Hepatocyte (in vitro differentiated cells): ENCODE measurements around the gene AMMECR1. TPM values are rescaled to one million over a fixed set of nuclear protein-coding genes. Genes with fewer than 3 reads are reported as not detected.

Experiments used
- DNase-seq: peaks from one replicate; pipeline ENCODE4 v3.0.0-alpha.2; 2016; ENCODE audit warnings: low spot score
- H2AFZ ChIP-seq: fragments of 200-600 bp; sonication (generic); 2 replicates; pipeline ENCODE4 v1.6.0; 2016; ENCODE audit warnings: antibody characterized with exemption, mild to moderate bottlenecking
- H3K27ac ChIP-seq: fragments of 200-600 bp; sonication (generic); 2 replicates; pipeline ENCODE4 v1.5.1; 2016; ENCODE audit warnings: mild to moderate bottlenecking
- H3K27me3 ChIP-seq: fragments of 200-600 bp; sonication (generic); 2 replicates; pipeline ENCODE4 v1.6.1; 2016
- H3K36me3 ChIP-seq: fragments of 200-600 bp; sonication (generic); replicated peaks from 2 replicates; pipeline ENCODE4 v1.5.1; 2016; ENCODE audit warnings: low read depth; ENCODE audit not compliant: insufficient read depth
- H3K4me1 ChIP-seq: fragments of 200-600 bp; sonication (generic); 2 replicates; pipeline ENCODE4 v1.5.1; 2016; ENCODE audit warnings: mild to moderate bottlenecking, moderate library complexity; ENCODE audit not compliant: insufficient read depth
- H3K4me2 ChIP-seq: fragments of 200-600 bp; sonication (generic); 2 replicates; pipeline ENCODE4 v1.6.0; 2016
- H3K4me3 ChIP-seq: fragments of 200-600 bp; sonication (generic); 2 replicates; pipeline ENCODE4 v1.5.1; 2016; ENCODE audit warnings: mild to moderate bottlenecking
- H3K79me2 ChIP-seq: fragments of 200-600 bp; sonication (generic); 2 replicates; pipeline ENCODE4 v1.6.0; 2017; ENCODE audit warnings: mild to moderate bottlenecking
- H3K9me2 ChIP-seq: fragments of 200-600 bp; sonication (generic); replicated peaks from 2 replicates; pipeline ENCODE4 v1.6.0; 2017; ENCODE audit warnings: mild to moderate bottlenecking; ENCODE audit not compliant: insufficient read depth
- H3K9me3 ChIP-seq: fragments of 200-600 bp; sonication (generic); 2 replicates; pipeline ENCODE4 v1.5.1; 2016; ENCODE audit warnings: low read depth, mild to moderate bottlenecking
- H4K20me1 ChIP-seq: fragments of 200-600 bp; sonication (generic); 2 replicates; pipeline ENCODE4 v1.6.0; 2016; ENCODE audit warnings: mild to moderate bottlenecking; ENCODE audit not compliant: insufficient read depth, poor library complexity, severe bottlenecking
- CTCF ChIP-seq: fragments of 200-600 bp; sonication (generic); IDR thresholded peaks from 2 replicates; pipeline ENCODE4 v1.5.1; 2016; ENCODE audit warnings: antibody characterized with exemption, mild to moderate bottlenecking; ENCODE audit not compliant: poor library complexity
- EZH2 ChIP-seq: fragments of 200-600 bp; sonication (generic); IDR thresholded peaks from 2 replicates; pipeline ENCODE4 v1.6.1; 2016; ENCODE audit warnings: antibody characterized with exemption, mild to moderate bottlenecking, borderline replicate concordance
- EZH2phosphoT487 ChIP-seq: fragments of 200-600 bp; sonication (generic); IDR thresholded peaks from one replicate; pipeline ENCODE4 v1.6.1; 2018; ENCODE audit warnings: antibody characterized with exemption, mild to moderate bottlenecking, low read depth, moderate library complexity; ENCODE audit not compliant: unreplicated experiment, severe bottlenecking
- WGBS: methylation state at CpG from one replicate; pipeline ENCODE4 v1.1.6; 2016; ENCODE audit warnings: low lambda C conversion rate; ENCODE audit errors: missing lambda C conversion rate; 5-methylcytosine and 5-hydroxymethylcytosine counted together
- polyA plus RNA-seq: library from polyadenylated mRNA; unstranded; fragments of >200 nt; fragmentation: Nextera tagmentation; extraction: Ambion mirVana; gene quantifications from 2 replicates; pipeline ENCODE4 v1.2.1, GENCODE V29; 2016
- total RNA-seq: library from RNA; depleted of rRNA; stranded (reverse); fragments of >200 nt; gene quantifications from 2 replicates; pipeline ENCODE4 v1.2.3, GENCODE V29; 2014

The AMMECR1 gene
- total and polyA plus RNA-seq, 2 experiments from 2014 or later, result 24.6 to 33.3 TPM

GRCh38 chrX:110277609-110278008 lies 40.3 kb downstream of the AMMECR1 start:
- Histone ChIP-seq H3K27ac (no peak overlapping the region), H3K4me2 (no peak overlapping the region), H3K27me3 (no peaks in the 10 kb centered on the region), H2AFZ (no peak overlapping the region), H3K9me2 (no peaks in the 10 kb centered on the region), H3K9me3 (no peaks in the 10 kb centered on the region), H3K36me3 (no peaks in the 10 kb centered on the region), H3K4me3 (no peak overlapping the region), H3K4me1 (peaks cover 7% of the 10 kb centered on the region), H4K20me1 (peaks cover 3% of the 10 kb centered on the region), H3K79me2 (peaks cover 30% of the 10 kb centered on the region)
- no peak for DNase-seq
- whole genome bisulfite sequencing, result 92% methylated on average over 1 of the region's 1 CpG
- no peak for TF ChIP-seq EZH2
- TF ChIP-seq EZH2phosphoT487, result no peak
- no peak for TF ChIP-seq CTCF

GRCh38 chrX:110276778-110277177 lies 41.1 kb downstream of the AMMECR1 start:
- Histone ChIP-seq H3K4me3 (no peak overlapping the region), H3K79me2 (peaks cover 25% of the 10 kb centered on the region), H3K27me3 (no peaks in the 10 kb centered on the region), H3K9me3 (no peaks in the 10 kb centered on the region), H2AFZ (no peak overlapping the region), H3K4me1 (peaks cover 6% of the 10 kb centered on the region), H3K4me2 (no peak overlapping the region), H4K20me1 (peaks cover 3% of the 10 kb centered on the region), H3K27ac (no peak overlapping the region), H3K36me3 (no peaks in the 10 kb centered on the region), H3K9me2 (no peaks in the 10 kb centered on the region)
- no peak for DNase-seq
- WGBS, result 66% methylated on average over 2 of the region's 2 CpGs
- TF ChIP-seq CTCF (no peak), EZH2phosphoT487 (no peak), EZH2 (no peak)

- no peaks in the 10 kb centered on the region for H3K36me3 ChIP-seq
- no peaks in the 10 kb centered on the region for H3K79me2 ChIP-seq
- no peak overlapping the region for H3K27ac ChIP-seq
- no peaks in the 10 kb centered on the region for H3K27me3 ChIP-seq
- H2AFZ ChIP-seq, result no peak overlapping the region
- no peaks in the 10 kb centered on the region for H3K9me2 ChIP-seq
- no peak for DNase-seq
- H4K20me1 ChIP-seq, result no peaks in the 10 kb centered on the region
- H3K4me3 ChIP-seq, result no peak overlapping the region
- 64% methylated on average over 1 of the region's 1 CpG for WGBS
- H3K4me1 ChIP-seq, result no peaks in the 10 kb centered on the region
- TF ChIP-seq EZH2, result no peak
- TF ChIP-seq EZH2phosphoT487, result no peak
- no peak for TF ChIP-seq CTCF
- H3K9me3 ChIP-seq, result no peaks in the 10 kb centered on the region
- no peak overlapping the region for H3K4me2 ChIP-seq
Measured at GRCh38 chrX:110268886-110269285, 49.0 kb downstream of the AMMECR1 start.

- no peak for DNase-seq
- H4K20me1 ChIP-seq, result no peaks in the 10 kb centered on the region
- H3K27ac ChIP-seq, result no peak overlapping the region
- H3K9me2 ChIP-seq, result no peaks in the 10 kb centered on the region
- WGBS, result 46% methylated on average over 6 of the region's 6 CpGs
- no peaks in the 10 kb centered on the region for H3K9me3 ChIP-seq
- H3K4me3 ChIP-seq, result no peak overlapping the region
- TF ChIP-seq CTCF, result no peak
- TF ChIP-seq EZH2phosphoT487, result no peak
- TF ChIP-seq EZH2, result no peak
- H2AFZ ChIP-seq, result no peak overlapping the region
- no peaks in the 10 kb centered on the region for H3K79me2 ChIP-seq
- no peaks in the 10 kb centered on the region for H3K4me1 ChIP-seq
- H3K36me3 ChIP-seq, result no peaks in the 10 kb centered on the region
- no peaks in the 10 kb centered on the region for H3K27me3 ChIP-seq
- H3K4me2 ChIP-seq, result no peak overlapping the region
Measured at GRCh38 chrX:110268395-110268794, 49.5 kb downstream of the AMMECR1 start.
